Measurements from ENCODE around the gene CNTNAP2.

DNA sequence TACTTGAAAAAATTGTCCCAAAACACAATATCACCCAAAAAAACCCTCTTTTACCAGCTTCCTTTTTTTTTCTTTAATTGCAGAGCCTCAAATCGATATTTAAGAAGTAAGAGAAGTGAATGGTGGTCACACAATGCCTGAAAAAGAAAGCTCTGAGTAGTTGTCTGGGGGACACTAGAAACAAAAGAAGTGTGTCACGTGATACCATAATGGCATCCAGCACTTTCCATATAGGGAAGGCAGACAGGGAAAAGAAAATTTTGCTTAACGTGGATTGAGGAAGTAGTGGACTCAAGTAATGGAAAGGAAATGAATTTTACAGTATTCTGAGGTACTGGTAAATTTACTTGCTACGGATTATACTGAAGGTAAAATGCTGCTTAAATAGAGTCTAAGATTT is 1708.1 kb downstream of the CNTNAP2 start:
- TF ChIP-seq, protein P1, sequence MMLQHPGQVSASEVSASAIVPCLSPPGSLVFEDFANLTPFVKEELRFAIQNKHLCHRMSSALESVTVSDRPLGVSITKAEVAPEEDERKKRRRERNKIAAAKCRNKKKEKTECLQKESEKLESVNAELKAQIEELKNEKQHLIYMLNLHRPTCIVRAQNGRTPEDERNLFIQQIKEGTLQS (IDR thresholded peaks at IDR 0.05): no peak
- TF ChIP-seq, protein P1 (CRISPR knock-in tag; conservative IDR thresholded peaks at IDR 0.05): no peak
- TF ChIP-seq ZZZ3 (IDR thresholded peaks at IDR 0.05): no peak
- no peak for TF ChIP-seq POLR2A (conservative IDR thresholded peaks at IDR 0.05)
- TF ChIP-seq RFX5 (IDR thresholded peaks at IDR 0.05; ENCODE audit: low read depth, low read length): no peak
- TF ChIP-seq, protein P2, sequence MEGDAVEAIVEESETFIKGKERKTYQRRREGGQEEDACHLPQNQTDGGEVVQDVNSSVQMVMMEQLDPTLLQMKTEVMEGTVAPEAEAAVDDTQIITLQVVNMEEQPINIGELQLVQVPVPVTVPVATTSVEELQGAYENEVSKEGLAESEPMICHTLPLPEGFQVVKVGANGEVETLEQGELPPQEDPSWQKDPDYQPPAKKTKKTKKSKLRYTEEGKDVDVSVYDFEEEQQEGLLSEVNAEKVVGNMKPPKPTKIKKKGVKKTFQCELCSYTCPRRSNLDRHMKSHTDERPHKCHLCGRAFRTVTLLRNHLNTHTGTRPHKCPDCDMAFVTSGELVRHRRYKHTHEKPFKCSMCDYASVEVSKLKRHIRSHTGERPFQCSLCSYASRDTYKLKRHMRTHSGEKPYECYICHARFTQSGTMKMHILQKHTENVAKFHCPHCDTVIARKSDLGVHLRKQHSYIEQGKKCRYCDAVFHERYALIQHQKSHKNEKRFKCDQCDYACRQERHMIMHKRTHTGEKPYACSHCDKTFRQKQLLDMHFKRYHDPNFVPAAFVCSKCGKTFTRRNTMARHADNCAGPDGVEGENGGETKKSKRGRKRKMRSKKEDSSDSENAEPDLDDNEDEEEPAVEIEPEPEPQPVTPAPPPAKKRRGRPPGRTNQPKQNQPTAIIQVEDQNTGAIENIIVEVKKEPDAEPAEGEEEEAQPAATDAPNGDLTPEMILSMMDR (IDR thresholded peaks at IDR 0.05 in 2 of 3, conservative IDR thresholded peaks at IDR 0.05 in 1 of 3; ENCODE audit: insufficient read depth in 2 of 3, low read depth in 1 of 3, low read length in 3 of 3): no peak
- no peak for TF ChIP-seq TCF7L2 (IDR thresholded peaks at IDR 0.05; ENCODE audit: low read depth, low read length)
- TF ChIP-seq FOSL1 (tag; conservative IDR thresholded peaks at IDR 0.05): no peak
- TF ChIP-seq MYNN (IDR thresholded peaks at IDR 0.05): no peak
- no peak for TF ChIP-seq MYNN (CRISPR knock-in tag; IDR thresholded peaks at IDR 0.05)
- no peak for TF ChIP-seq MYC (IDR thresholded peaks at IDR 0.05; ENCODE audit: low read depth, low read length)
- TF ChIP-seq MYC (CRISPR knock-in tag; IDR thresholded peaks at IDR 0.05; ENCODE audit: borderline replicate concordance, low read depth): no peak
